Measurements from ENCODE around the gene CACNA1G.

The CACNA1G gene

GRCh38 chr17:50568659-50569058, 8.1 kb downstream of the CACNA1G start:
- DNase-seq (ENCODE audit: low read depth): no peak

- no peak for DNase-seq (ENCODE audit: low read depth)
Measured at GRCh38 chr17:50569592-50569991, 9.1 kb downstream of the CACNA1G start.

GRCh38 chr17:50570032-50570431, 9.5 kb downstream of the CACNA1G start:
- no peak for DNase-seq (ENCODE audit: low read depth)

GRCh38 chr17:50570528-50570927, 10.0 kb downstream of the CACNA1G start:
- DNase-seq (ENCODE audit: low read depth): no peak

GRCh38 chr17:50571681-50572080, 11.2 kb downstream of the CACNA1G start:
- no peak for DNase-seq (ENCODE audit: low read depth)

- no peak for DNase-seq (ENCODE audit: low read depth)
Measured at GRCh38 chr17:50572541-50572940, 12.0 kb downstream of the CACNA1G start.

- no peak for DNase-seq (ENCODE audit: low read depth)
Measured at GRCh38 chr17:50573866-50574611, 13.5 kb downstream of the CACNA1G start.

GRCh38 chr17:50575581-50576210, 15.2 kb downstream of the CACNA1G start:
- DNase-seq (ENCODE audit: low read depth): no peak

GRCh38 chr17:50576864-50577263, 16.3 kb downstream of the CACNA1G start:
- DNase-seq (ENCODE audit: low read depth): no peak

- no peak for DNase-seq (ENCODE audit: low read depth)
Measured at GRCh38 chr17:50577451-50577954, 17.0 kb downstream of the CACNA1G start.

GRCh38 chr17:50578173-50578572, 17.7 kb downstream of the CACNA1G start:
- DNase-seq (ENCODE audit: low read depth): no peak

- no peak for DNase-seq (ENCODE audit: low read depth)
Measured at GRCh38 chr17:50579399-50579798, 18.9 kb downstream of the CACNA1G start.

GRCh38 chr17:50580646-50581045, 20.1 kb downstream of the CACNA1G start:
- DNase-seq (ENCODE audit: low read depth): no peak

GRCh38 chr17:50581316-50581715, 20.8 kb downstream of the CACNA1G start:
- no peak for DNase-seq (ENCODE audit: low read depth)

GRCh38 chr17:50582741-50583140, 22.2 kb downstream of the CACNA1G start:
- DNase-seq (ENCODE audit: low read depth): no peak

GRCh38 chr17:50583641-50584040, 23.1 kb downstream of the CACNA1G start:
- no peak for DNase-seq (ENCODE audit: low read depth)

GRCh38 chr17:50584116-50584515, 23.6 kb downstream of the CACNA1G start:
- DNase-seq (ENCODE audit: low read depth): no peak

GRCh38 chr17:50584749-50585148, 24.2 kb downstream of the CACNA1G start:
- DNase-seq (ENCODE audit: low read depth): no peak

GRCh38 chr17:50585346-50585745, 24.8 kb downstream of the CACNA1G start:
- DNase-seq (ENCODE audit: low read depth): no peak

- DNase-seq (ENCODE audit: low read depth): no peak
Measured at GRCh38 chr17:50585891-50586290, 25.4 kb downstream of the CACNA1G start.

GRCh38 chr17:50586421-50587247, 26.1 kb downstream of the CACNA1G start:
- DNase-seq (ENCODE audit: low read depth): no peak

- DNase-seq (ENCODE audit: low read depth): no peak
Measured at GRCh38 chr17:50587571-50587970, 27.1 kb downstream of the CACNA1G start.

All from stimulated activated CD8-positive, alpha-beta memory T cell treated with anti-CD3 and anti-CD28 coated beads, Interleukin-15, amount 100 ng/mL, for 1 hour (primary cell).